A549 (cell line): ENCODE results near the gene NSL1. TPM values are rescaled to one million over a fixed set of nuclear protein-coding genes. Genes with fewer than 3 reads are reported as not detected.

Experiments
- ATAC-seq, 2 experiments: fragments of 200-7000 bp in 1 of 2; fragments of >200 bp in 1 of 2; cut with Nextera tagmentation in 1 of 2; cut with Tn5 transposase in 1 of 2; 3 replicates each; pipeline versions ENCODE4 v1.8.0 to v1.9.1; 2018 to 2020; ENCODE audit warnings: mild to moderate bottlenecking in 1 of 2, moderate library complexity in 1 of 2
- CTCF ChIA-PET: fragments of 300-600 bp; sonication (Branson Sonifier 250); formaldehyde crosslinking; extraction: SDS; loops from one replicate; lab custom pipeline; 2021; ENCODE audit warnings: antibody characterized with exemption, inconsistent platforms; lab: Yijun Ruan, JAX
- POLR2A ChIA-PET: fragments of 350-600 bp; formaldehyde crosslinking; extraction: SDS; loops from one replicate; lab custom pipeline; 2021; ENCODE audit warnings: antibody characterized with exemption, inconsistent platforms; lab: Yijun Ruan, JAX
- DNase-seq, 2 experiments: peaks; one replicate each; pipeline versions ENCODE4 v3.0.0 to v3.0.0-alpha.2; 2011 to 2016; ENCODE audit warnings: low read depth in 1 of 2, low spot score in 1 of 2
- FAIRE-seq: peaks from 2 replicates; lab custom pipeline; 2011; peaks lifted over from hg19 to GRCh38; lab: Jason Lieb, UNC
- H3K27ac ChIP-seq, 2 experiments: fragments of >200 bp; sonication (Bioruptor Twin); formaldehyde crosslinking; 3 replicates each; pipeline ENCODE4 v1.5.1; 2016 to 2017
- H3K4me1 ChIP-seq: fragments of >200 bp; sonication (Bioruptor Twin); formaldehyde crosslinking; 3 replicates; pipeline ENCODE4 v1.6.1; 2016
- H3K4me2 ChIP-seq: fragments of >200 bp; sonication (Bioruptor Twin); formaldehyde crosslinking; 3 replicates; pipeline ENCODE4 v1.6.1; 2016
- H3K4me3 ChIP-seq: fragments of >200 bp; sonication (Bioruptor Twin); formaldehyde crosslinking; 3 replicates; pipeline ENCODE4 v1.5.1; 2016
- H3K9me3 ChIP-seq: fragments of >200 bp; sonication (Bioruptor Twin); formaldehyde crosslinking; 3 replicates; pipeline ENCODE4 v1.6.1; 2016
- CBX8 ChIP-seq: fragments of 200-600 bp; sonication (generic); IDR thresholded peaks from 2 replicates; pipeline ENCODE4 v1.6.1; 2016
- CHD2 ChIP-seq: fragments of 150-350 bp; IDR thresholded peaks from 2 replicates; pipeline ENCODE4 v1.6.1; 2014; ENCODE audit warnings: low read length; ENCODE audit not compliant: partially characterized antibody
- CHD4 ChIP-seq: fragments of 200-600 bp; sonication (generic); IDR thresholded peaks from 2 replicates; pipeline ENCODE4 v1.6.1; 2016; ENCODE audit warnings: antibody characterized with exemption, mild to moderate bottlenecking, borderline replicate concordance
- EHMT2 ChIP-seq: fragments of 200-600 bp; sonication (generic); IDR thresholded peaks from 2 replicates; pipeline ENCODE4 v1.6.1; 2016; ENCODE audit warnings: antibody characterized with exemption, low read depth, mild to moderate bottlenecking, moderate library complexity
- EP300 ChIP-seq, 2 experiments: fragments of >200 bp; sonication (Bioruptor Twin); formaldehyde crosslinking; IDR thresholded peaks; 2 replicates in 1 of 2; 3 replicates in 1 of 2; pipeline ENCODE4 v1.6.1; 2016 to 2017
- FOSB ChIP-seq: fragments of 250-450 bp; sonication (Bioruptor Pico); IDR thresholded peaks from 2 replicates; pipeline ENCODE4 v1.5.0; 2020; ENCODE audit warnings: mild to moderate bottlenecking, moderate library complexity
- GATA3 ChIP-seq: IDR thresholded peaks from 2 replicates; pipeline ENCODE4 v1.6.1; 2012; ENCODE audit warnings: borderline replicate concordance
- HES2 ChIP-seq: fragments of >200 bp; sonication (Bioruptor Twin); formaldehyde crosslinking; IDR thresholded peaks from 2 replicates; pipeline ENCODE4 v1.6.1; 2016
- HOXB13 ChIP-seq: fragments of 250-450 bp; sonication (Bioruptor Pico); IDR thresholded peaks from 2 replicates; pipeline ENCODE4 v1.5.0; 2020; ENCODE audit warnings: low read depth, mild to moderate bottlenecking, moderate library complexity
- HOXB5 ChIP-seq: fragments of 250-450 bp; sonication (Bioruptor Pico); IDR thresholded peaks from 2 replicates; pipeline ENCODE4 v1.5.0; 2020; ENCODE audit warnings: mild to moderate bottlenecking, moderate library complexity
- KDM1A ChIP-seq: fragments of 200-600 bp; sonication (generic); IDR thresholded peaks from 2 replicates; pipeline ENCODE4 v1.6.1; 2016; ENCODE audit warnings: low read depth, mild to moderate bottlenecking
- MAZ ChIP-seq: fragments of 150-350 bp; IDR thresholded peaks from 2 replicates; pipeline ENCODE4 v1.6.1; 2014; ENCODE audit warnings: antibody characterized with exemption, low read depth, low read length, borderline replicate concordance
- NFE2L2 ChIP-seq: fragments of 150-350 bp; conservative IDR thresholded peaks from 2 replicates; pipeline ENCODE4 v1.6.1; 2014; ENCODE audit warnings: low read length
- POLR2AphosphoS2 ChIP-seq: conservative IDR thresholded peaks from 2 replicates; pipeline ENCODE4 v1.6.1; 2012; ENCODE audit warnings: low read length, improper control_type of control experiment, inconsistent platforms
- RAD21 ChIP-seq, 2 experiments: fragments of >200 bp in 1 of 2; sonication (Bioruptor Twin) in 1 of 2; formaldehyde crosslinking in 1 of 2; IDR thresholded peaks in 1 of 2; conservative IDR thresholded peaks in 1 of 2; 2 replicates in 1 of 2; 3 replicates in 1 of 2; pipeline ENCODE4 v1.6.1; 2012 to 2018; ENCODE audit warnings: inconsistent platforms in 1 of 2
- RARB ChIP-seq: fragments of 250-450 bp; sonication (Bioruptor Pico); IDR thresholded peaks from 2 replicates; pipeline ENCODE4 v1.8.0; 2021; ENCODE audit warnings: mild to moderate bottlenecking, moderate library complexity
- RCOR1 ChIP-seq: fragments of 150-350 bp; IDR thresholded peaks from 2 replicates; pipeline ENCODE4 v1.6.1; 2014; ENCODE audit warnings: antibody characterized with exemption, low read length, low read depth
- SMC3 ChIP-seq: fragments of >200 bp; sonication (Bioruptor Twin); formaldehyde crosslinking; IDR thresholded peaks from 3 replicates; pipeline ENCODE4 v1.6.1; 2018; ENCODE audit warnings: inconsistent platforms
- TP53 ChIP-seq: fragments of 250-450 bp; sonication (Bioruptor Pico); IDR thresholded peaks from 2 replicates; pipeline ENCODE4 v1.5.0; 2021; ENCODE audit warnings: mild to moderate bottlenecking, moderate library complexity
- ZFP36 ChIP-seq: fragments of 450-650 bp; IDR thresholded peaks from 2 replicates; pipeline ENCODE4 v1.6.1; 2014; ENCODE audit warnings: borderline replicate concordance; ENCODE audit not compliant: partially characterized antibody
- ZNF302 ChIP-seq: fragments of 250-450 bp; sonication (Bioruptor Pico); IDR thresholded peaks from 2 replicates; pipeline ENCODE4 v1.9.0; 2021; ENCODE audit warnings: inconsistent platforms, mild to moderate bottlenecking, moderate library complexity
- WGBS: methylation state at CpG from one replicate; pipeline ENCODE4 v1.1.6; 2017; ENCODE audit errors: missing lambda C conversion rate; 5-methylcytosine and 5-hydroxymethylcytosine counted together
- polyA plus RNA-seq, 4 experiments: library from polyadenylated mRNA; depleted of rRNA in 3 of 4; stranded (reverse); fragments of >200 nt; fragmentation: RNase III in 1 of 4; extraction: RNeasy Plus Mini Kit Qiagen cat#74134 plus additional on column Dnase treatment in 1 of 4; gene quantifications; 2 replicates in 3 of 4; 3 replicates in 1 of 4; pipeline ENCODE4 v1.2.3, GENCODE V29; 2011 to 2017
- TF ChIP-seq, protein P1 (sequence below): fragments of 150-350 bp; IDR thresholded peaks from 2 replicates; pipeline ENCODE4 v1.6.1; 2014; ENCODE audit warnings: low read depth, mild to moderate bottlenecking, low read length
- TF ChIP-seq, protein P2 (sequence below): fragments of >200 bp; sonication (Bioruptor Twin); formaldehyde crosslinking; IDR thresholded peaks from 3 replicates; pipeline ENCODE4 v1.6.1; 2016
- TF ChIP-seq, protein P3 (sequence below): fragments of 250-450 bp; sonication (Bioruptor Pico); IDR thresholded peaks from 2 replicates; pipeline ENCODE4 v1.5.0; 2020; ENCODE audit warnings: low read depth, mild to moderate bottlenecking, moderate library complexity
- TF ChIP-seq, protein P4 (sequence below): fragments of 200-600 bp; sonication (generic); IDR thresholded peaks from 2 replicates; pipeline ENCODE4 v1.6.1; 2016; ENCODE audit warnings: antibody characterized with exemption, mild to moderate bottlenecking, moderate library complexity

The NSL1 gene
- polyA plus RNA-seq, 2 of the 4 experiments (the other 2 are of a cell fraction): 44.9 to 47.9 TPM

DNA sequence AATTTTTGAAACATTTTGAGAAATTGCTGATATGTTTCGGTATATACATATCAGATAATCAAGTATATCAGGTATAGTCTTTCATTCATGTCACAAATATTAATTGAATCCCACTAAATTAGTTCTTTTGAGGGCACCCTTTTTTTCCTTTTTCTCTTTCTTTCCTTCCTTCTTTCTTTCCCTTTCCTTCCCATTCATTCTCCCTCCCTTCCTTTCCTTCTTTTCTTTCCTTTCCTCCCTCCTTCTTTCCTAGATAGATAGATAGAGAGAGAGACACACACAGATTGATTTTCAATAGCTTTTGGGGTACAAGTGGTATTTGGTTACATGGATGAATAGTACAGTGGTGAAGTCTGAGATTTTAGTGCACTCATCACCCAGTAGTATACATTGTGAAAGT, 5.7 kb downstream of the NSL1 start:
- no peak for DNase-seq
- no peak for ATAC-seq

GRCh38 chr1:212783976-212784375, 7.6 kb downstream of the NSL1 start:
- Histone ChIP-seq H3K9me3 (no peaks in the 10 kb centered on the region), H3K4me2 (no peak overlapping the region), H3K27ac (no peak overlapping the region), H3K4me1 (no peaks in the 10 kb centered on the region), H3K4me3 (no peak overlapping the region)
- ATAC-seq (no peak), FAIRE-seq (no peak), DNase-seq (no peak)
- POLR2A ChIA-PET: interaction anchor here (1.6 kb wide), 1 partner anchor 176 kb away, joined by 5 read pairs; the partner anchor contains the start of gene ATF3
- WGBS: 77% methylated on average over 1 of the region's 1 CpG
- CTCF ChIA-PET: interaction anchor here (1.0 to 7.7 kb wide), 4 partner anchors 34 to 307 kb away, joined by 3 to 115 read pairs (median 8); partner anchors contain the start of gene BATF3
- TF ChIP-seq KDM1A (no peak), RAD21 (conservative IDR thresholded peaks at IDR 0.05 in 1 of 2, IDR thresholded peaks at IDR 0.05 in 1 of 2) (no peak), FOSB (CRISPR knock-in tag) (no peak), TP53 (no peak), HES2 (no peak), EHMT2 (no peak), CHD4 (no peak), GATA3 (no peak), SMC3 (no peak), CHD2 (no peak), EP300 (IDR thresholded peaks at IDR 0.05) (no peak), RARB (CRISPR knock-in tag) (no peak), CBX8 (no peak), POLR2AphosphoS2 (no peak), NFE2L2 (no peak)
- TF ChIP-seq, protein P1, sequence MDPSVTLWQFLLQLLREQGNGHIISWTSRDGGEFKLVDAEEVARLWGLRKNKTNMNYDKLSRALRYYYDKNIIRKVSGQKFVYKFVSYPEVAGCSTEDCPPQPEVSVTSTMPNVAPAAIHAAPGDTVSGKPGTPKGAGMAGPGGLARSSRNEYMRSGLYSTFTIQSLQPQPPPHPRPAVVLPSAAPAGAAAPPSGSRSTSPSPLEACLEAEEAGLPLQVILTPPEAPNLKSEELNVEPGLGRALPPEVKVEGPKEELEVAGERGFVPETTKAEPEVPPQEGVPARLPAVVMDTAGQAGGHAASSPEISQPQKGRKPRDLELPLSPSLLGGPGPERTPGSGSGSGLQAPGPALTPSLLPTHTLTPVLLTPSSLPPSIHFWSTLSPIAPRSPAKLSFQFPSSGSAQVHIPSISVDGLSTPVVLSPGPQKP: no peak
- TF ChIP-seq, protein P2, sequence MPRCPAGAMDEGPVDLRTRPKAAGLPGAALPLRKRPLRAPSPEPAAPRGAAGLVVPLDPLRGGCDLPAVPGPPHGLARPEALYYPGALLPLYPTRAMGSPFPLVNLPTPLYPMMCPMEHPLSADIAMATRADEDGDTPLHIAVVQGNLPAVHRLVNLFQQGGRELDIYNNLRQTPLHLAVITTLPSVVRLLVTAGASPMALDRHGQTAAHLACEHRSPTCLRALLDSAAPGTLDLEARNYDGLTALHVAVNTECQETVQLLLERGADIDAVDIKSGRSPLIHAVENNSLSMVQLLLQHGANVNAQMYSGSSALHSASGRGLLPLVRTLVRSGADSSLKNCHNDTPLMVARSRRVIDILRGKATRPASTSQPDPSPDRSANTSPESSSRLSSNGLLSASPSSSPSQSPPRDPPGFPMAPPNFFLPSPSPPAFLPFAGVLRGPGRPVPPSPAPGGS: no peak
- TF ChIP-seq, protein P3, sequence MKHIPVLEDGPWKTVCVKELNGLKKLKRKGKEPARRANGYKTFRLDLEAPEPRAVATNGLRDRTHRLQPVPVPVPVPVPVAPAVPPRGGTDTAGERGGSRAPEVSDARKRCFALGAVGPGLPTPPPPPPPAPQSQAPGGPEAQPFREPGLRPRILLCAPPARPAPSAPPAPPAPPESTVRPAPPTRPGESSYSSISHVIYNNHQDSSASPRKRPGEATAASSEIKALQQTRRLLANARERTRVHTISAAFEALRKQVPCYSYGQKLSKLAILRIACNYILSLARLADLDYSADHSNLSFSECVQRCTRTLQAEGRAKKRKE: no peak

More for the DNA sequence above, 5.7 kb downstream of the NSL1 start:
- 84% methylated on average over 1 of the region's 1 CpG for WGBS
- no peaks in the 10 kb centered on the region for H3K9me3 ChIP-seq
- TF ChIP-seq, protein P3: no peak
- TF ChIP-seq, protein P1: no peak
- no peak for TF ChIP-seq HOXB13 (CRISPR knock-in tag)
- no peak for TF ChIP-seq RCOR1
- TF ChIP-seq, protein P4, sequence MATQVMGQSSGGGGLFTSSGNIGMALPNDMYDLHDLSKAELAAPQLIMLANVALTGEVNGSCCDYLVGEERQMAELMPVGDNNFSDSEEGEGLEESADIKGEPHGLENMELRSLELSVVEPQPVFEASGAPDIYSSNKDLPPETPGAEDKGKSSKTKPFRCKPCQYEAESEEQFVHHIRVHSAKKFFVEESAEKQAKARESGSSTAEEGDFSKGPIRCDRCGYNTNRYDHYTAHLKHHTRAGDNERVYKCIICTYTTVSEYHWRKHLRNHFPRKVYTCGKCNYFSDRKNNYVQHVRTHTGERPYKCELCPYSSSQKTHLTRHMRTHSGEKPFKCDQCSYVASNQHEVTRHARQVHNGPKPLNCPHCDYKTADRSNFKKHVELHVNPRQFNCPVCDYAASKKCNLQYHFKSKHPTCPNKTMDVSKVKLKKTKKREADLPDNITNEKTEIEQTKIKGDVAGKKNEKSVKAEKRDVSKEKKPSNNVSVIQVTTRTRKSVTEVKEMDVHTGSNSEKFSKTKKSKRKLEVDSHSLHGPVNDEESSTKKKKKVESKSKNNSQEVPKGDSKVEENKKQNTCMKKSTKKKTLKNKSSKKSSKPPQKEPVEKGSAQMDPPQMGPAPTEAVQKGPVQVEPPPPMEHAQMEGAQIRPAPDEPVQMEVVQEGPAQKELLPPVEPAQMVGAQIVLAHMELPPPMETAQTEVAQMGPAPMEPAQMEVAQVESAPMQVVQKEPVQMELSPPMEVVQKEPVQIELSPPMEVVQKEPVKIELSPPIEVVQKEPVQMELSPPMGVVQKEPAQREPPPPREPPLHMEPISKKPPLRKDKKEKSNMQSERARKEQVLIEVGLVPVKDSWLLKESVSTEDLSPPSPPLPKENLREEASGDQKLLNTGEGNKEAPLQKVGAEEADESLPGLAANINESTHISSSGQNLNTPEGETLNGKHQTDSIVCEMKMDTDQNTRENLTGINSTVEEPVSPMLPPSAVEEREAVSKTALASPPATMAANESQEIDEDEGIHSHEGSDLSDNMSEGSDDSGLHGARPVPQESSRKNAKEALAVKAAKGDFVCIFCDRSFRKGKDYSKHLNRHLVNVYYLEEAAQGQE: no peak
- no peak for TF ChIP-seq ZFP36
- TF ChIP-seq MAZ: no peak
- no peak for TF ChIP-seq HOXB5 (CRISPR knock-in tag)
- no peak for TF ChIP-seq ZNF302 (CRISPR knock-in tag)
- no peak for FAIRE-seq
- H3K27ac ChIP-seq: no peak overlapping the region
- ChIA-PET CTCF (interaction anchor here (0.7 to 7.7 kb wide), 7 partner anchors 9 to 330 kb away, joined by 3 to 115 read pairs (median 4); no protein-coding TSS in a partner anchor), POLR2A (no interaction called here)
- peaks cover 11% of the 10 kb centered on the region for H3K4me1 ChIP-seq
- no peak overlapping the region for H3K4me2 ChIP-seq
- no peak overlapping the region for H3K4me3 ChIP-seq
